MM.1S (cell line): ENCODE measurements around the gene C1orf56.

ENCODE experiments used
- DNase-seq: peaks from one replicate; pipeline ENCODE4 v3.0.0-alpha.2; 2015
- H2AFZ ChIP-seq: fragments of 300-600 bp; sonication (generic); 2 replicates; pipeline ENCODE4 v1.6.0; 2016; ENCODE audit warnings: antibody characterized with exemption, low read length
- H3F3A ChIP-seq: fragments of 300-600 bp; sonication (generic); 2 replicates; pipeline ENCODE4 v1.6.1; 2016; ENCODE audit warnings: mild to moderate bottlenecking, antibody characterized with exemption, low read length, moderate library complexity, mixed read lengths; ENCODE audit not compliant: insufficient read depth
- H3K27ac ChIP-seq: fragments of 300-600 bp; sonication (generic); 2 replicates; pipeline ENCODE4 v1.5.1; 2016; ENCODE audit warnings: mild to moderate bottlenecking, low read length
- H3K27me3 ChIP-seq: fragments of 300-600 bp; sonication (generic); replicated peaks from 2 replicates; pipeline ENCODE4 v1.6.0; 2016; ENCODE audit warnings: low read length; ENCODE audit not compliant: insufficient read depth
- H3K36me3 ChIP-seq: fragments of 300-600 bp; sonication (generic); replicated peaks from 2 replicates; pipeline ENCODE4 v1.6.1; 2016; ENCODE audit warnings: mild to moderate bottlenecking, low read length, mixed read lengths; ENCODE audit not compliant: insufficient read depth
- H3K4me1 ChIP-seq: fragments of 300-600 bp; sonication (generic); 2 replicates; pipeline ENCODE4 v1.6.1; 2016; ENCODE audit warnings: low read length, mixed read lengths
- H3K4me2 ChIP-seq: fragments of 300-600 bp; sonication (generic); 2 replicates; pipeline ENCODE4 v1.6.0; 2016; ENCODE audit warnings: low read depth, low read length
- H3K4me3 ChIP-seq: fragments of 300-600 bp; sonication (generic); 2 replicates; pipeline ENCODE4 v1.5.1; 2016; ENCODE audit warnings: low read length, mixed read lengths
- H3K79me2 ChIP-seq: fragments of 300-600 bp; sonication (generic); 2 replicates; pipeline ENCODE4 v1.6.1; 2016; ENCODE audit warnings: mixed run types, low read length, mixed read lengths
- H3K9ac ChIP-seq: fragments of 300-600 bp; sonication (generic); 2 replicates; pipeline ENCODE4 v1.6.1; 2016; ENCODE audit warnings: low read length, mixed read lengths
- H3K9me2 ChIP-seq: fragments of 300-600 bp; sonication (generic); replicated peaks from 2 replicates; pipeline ENCODE4 v1.6.1; 2016; ENCODE audit warnings: mild to moderate bottlenecking, low read length, mixed read lengths; ENCODE audit not compliant: insufficient read depth
- H3K9me3 ChIP-seq: fragments of 300-600 bp; sonication (generic); replicated peaks from 2 replicates; pipeline ENCODE4 v1.6.1; 2016; ENCODE audit warnings: mild to moderate bottlenecking, low read length, mixed read lengths; ENCODE audit not compliant: insufficient read depth
- H4K20me1 ChIP-seq: fragments of 300-600 bp; sonication (generic); 2 replicates; pipeline ENCODE4 v1.6.1; 2016; ENCODE audit warnings: mild to moderate bottlenecking, low read length, moderate library complexity, mixed read lengths; ENCODE audit not compliant: insufficient read depth
- EZH2 ChIP-seq: fragments of 300-600 bp; sonication (generic); optimal IDR thresholded peaks from 2 replicates; pipeline ENCODE3; 2017; ENCODE audit warnings: low read depth, mild to moderate bottlenecking, antibody characterized with exemption, low read length, mixed read lengths
- EZH2phosphoT487 ChIP-seq: fragments of 300-600 bp; sonication (generic); IDR thresholded peaks from 2 replicates; pipeline ENCODE4 v1.6.1; 2018; ENCODE audit warnings: antibody characterized with exemption, low read length
- TF ChIP-seq, protein P1 (sequence below): fragments of 300-600 bp; sonication (generic); IDR thresholded peaks from 2 replicates; pipeline ENCODE4 v1.5.1; 2016; ENCODE audit warnings: antibody characterized with exemption, low read length, mixed read lengths

Gene C1orf56

DNA sequence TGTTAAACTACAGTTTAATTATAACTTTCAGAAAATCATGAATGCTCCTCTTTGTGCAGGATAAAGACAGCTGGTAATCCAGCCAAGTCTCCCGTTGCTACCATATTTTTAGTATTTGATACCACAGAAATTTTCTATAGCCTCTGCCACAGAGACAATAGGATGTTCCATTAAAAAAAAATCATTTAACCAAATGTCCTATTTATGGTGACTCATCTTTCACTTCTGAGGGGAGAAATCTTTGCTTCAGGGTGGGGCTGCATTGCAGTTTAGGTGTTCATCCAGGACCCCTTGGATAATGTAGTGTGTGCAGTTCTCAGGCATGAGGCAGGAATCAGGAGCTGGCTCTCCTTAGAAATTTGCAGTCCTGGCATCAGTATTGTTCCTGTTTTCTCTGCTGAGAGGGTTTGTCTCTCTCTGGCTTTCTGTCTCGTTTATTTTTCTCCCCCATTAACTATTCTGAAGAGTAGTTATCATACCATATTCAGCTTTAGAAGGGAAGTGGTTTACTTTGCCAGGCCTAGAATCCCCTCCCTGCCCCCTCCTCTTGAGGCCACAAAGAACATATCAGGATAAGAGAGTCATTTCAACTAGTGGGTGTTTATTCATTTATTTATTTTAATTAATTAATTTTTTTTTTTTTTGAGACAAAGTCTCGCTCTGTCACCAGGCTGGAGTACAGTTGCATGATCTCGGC, 36.2 kb upstream of the C1orf56 start:
- peaks cover 16% of the 10 kb centered on the region; the same call in 1 of the 2 replicates for H3K79me2 ChIP-seq
- no peaks in the 10 kb centered on the region for H3K9me3 ChIP-seq
- no peak overlapping the region for H3K4me2 ChIP-seq
- H3K36me3 ChIP-seq, result no peaks in the 10 kb centered on the region
- peaks cover 15% of the 10 kb centered on the region for H3K4me1 ChIP-seq
- no peaks in the 10 kb centered on the region for H3K9me2 ChIP-seq
- no peak overlapping the region for H3K4me3 ChIP-seq
- DNase-seq, result no peak
- H2AFZ ChIP-seq, result no peak overlapping the region
- no peaks in the 10 kb centered on the region for H4K20me1 ChIP-seq
- H3K9ac ChIP-seq, result no peak overlapping the region
- no peak overlapping the region for H3K27ac ChIP-seq
- peaks cover 16% of the 10 kb centered on the region for H3F3A ChIP-seq
- no peaks in the 10 kb centered on the region for H3K27me3 ChIP-seq
- TF ChIP-seq, protein P1, sequence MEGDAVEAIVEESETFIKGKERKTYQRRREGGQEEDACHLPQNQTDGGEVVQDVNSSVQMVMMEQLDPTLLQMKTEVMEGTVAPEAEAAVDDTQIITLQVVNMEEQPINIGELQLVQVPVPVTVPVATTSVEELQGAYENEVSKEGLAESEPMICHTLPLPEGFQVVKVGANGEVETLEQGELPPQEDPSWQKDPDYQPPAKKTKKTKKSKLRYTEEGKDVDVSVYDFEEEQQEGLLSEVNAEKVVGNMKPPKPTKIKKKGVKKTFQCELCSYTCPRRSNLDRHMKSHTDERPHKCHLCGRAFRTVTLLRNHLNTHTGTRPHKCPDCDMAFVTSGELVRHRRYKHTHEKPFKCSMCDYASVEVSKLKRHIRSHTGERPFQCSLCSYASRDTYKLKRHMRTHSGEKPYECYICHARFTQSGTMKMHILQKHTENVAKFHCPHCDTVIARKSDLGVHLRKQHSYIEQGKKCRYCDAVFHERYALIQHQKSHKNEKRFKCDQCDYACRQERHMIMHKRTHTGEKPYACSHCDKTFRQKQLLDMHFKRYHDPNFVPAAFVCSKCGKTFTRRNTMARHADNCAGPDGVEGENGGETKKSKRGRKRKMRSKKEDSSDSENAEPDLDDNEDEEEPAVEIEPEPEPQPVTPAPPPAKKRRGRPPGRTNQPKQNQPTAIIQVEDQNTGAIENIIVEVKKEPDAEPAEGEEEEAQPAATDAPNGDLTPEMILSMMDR, result no peak
- TF ChIP-seq EZH2phosphoT487, result no peak
- no peak for TF ChIP-seq EZH2

DNA sequence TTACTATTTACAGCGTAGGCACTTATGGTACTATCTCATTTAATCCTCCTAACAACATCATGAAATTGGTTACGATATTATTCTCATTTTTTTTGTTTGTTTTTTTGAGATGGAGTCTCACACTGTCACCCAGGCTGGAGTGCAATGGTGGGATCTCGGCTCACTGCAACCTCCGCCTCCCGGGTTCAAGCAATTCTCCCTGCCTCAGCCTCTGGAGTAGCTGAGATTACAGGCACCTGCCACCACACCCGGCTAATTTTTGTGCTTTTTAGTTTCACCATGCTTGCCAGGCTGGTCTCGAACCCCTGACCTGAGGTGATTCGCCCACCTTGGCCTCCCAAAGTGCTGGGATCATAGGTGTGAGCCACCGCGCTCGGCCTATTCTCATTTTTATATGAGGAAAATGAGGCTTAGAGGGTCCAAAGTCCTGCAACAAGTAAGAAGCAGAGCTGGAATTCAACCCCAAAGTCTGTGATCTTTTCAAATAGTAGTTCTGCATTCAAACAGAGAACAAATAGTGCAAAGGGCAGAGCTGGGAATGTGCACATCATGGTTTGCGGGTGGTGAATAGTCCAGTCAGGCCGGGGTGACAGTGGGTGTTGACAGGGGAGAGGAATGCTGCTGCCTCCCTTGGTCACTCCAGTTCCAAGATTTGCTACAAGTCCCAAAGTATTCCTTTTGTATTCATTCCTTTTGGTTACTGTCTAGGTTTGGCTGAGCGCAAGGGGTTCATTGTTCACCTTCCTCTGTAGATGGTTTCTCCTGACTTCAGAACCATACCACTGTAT, 34.7 kb upstream of the C1orf56 start:
- no peak overlapping the region for H3K4me2 ChIP-seq
- H3K4me1 ChIP-seq, result peaks cover 9% of the 10 kb centered on the region
- no peak for DNase-seq

DNA sequence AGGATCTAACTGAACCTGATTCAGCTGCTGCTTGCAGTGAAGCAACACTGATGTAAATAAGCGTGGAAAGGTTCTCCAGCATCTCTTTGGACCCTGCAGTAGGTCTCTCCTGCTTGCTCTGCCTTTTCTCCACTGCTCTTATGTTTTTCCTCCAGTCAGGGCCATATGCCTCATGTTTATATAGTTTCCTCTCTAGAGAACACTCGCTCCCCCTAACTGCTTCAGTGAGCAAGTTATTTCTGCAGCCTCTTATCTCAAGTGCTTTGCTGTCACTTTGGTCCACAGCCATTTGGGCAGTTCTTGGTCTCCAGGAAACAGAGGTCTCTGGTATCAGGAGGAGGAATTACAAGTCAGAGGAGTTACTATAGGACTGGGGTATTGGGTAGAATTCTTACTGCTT, 34.0 kb upstream of the C1orf56 start:
- H3K27me3 ChIP-seq, result no peaks in the 10 kb centered on the region
- peaks cover 15% of the 10 kb centered on the region; the same call in 1 of the 2 replicates for H3K79me2 ChIP-seq
- peaks cover 8% of the 10 kb centered on the region for H3K4me1 ChIP-seq
- H3F3A ChIP-seq, result no peaks in the 10 kb centered on the region
- no peak for DNase-seq
- H3K4me3 ChIP-seq, result no peak overlapping the region
- H3K36me3 ChIP-seq, result no peaks in the 10 kb centered on the region
- H3K9me2 ChIP-seq, result no peaks in the 10 kb centered on the region
- no peaks in the 10 kb centered on the region for H3K9me3 ChIP-seq
- no peak overlapping the region for H3K4me2 ChIP-seq
- TF ChIP-seq EZH2 (no peak), EZH2phosphoT487 (no peak)
- TF ChIP-seq, protein P1, result no peak
- H2AFZ ChIP-seq, result no peak overlapping the region
- H4K20me1 ChIP-seq, result no peaks in the 10 kb centered on the region
- no peak overlapping the region for H3K9ac ChIP-seq
- no peak overlapping the region for H3K27ac ChIP-seq

More for the DNA sequence above, 34.7 kb upstream of the C1orf56 start:
- Histone ChIP-seq H4K20me1 (no peaks in the 10 kb centered on the region), H3K9me3 (no peaks in the 10 kb centered on the region), H3K27me3 (no peaks in the 10 kb centered on the region), H2AFZ (no peak overlapping the region), H3K27ac (no peak overlapping the region), H3K4me3 (no peak overlapping the region), H3K9me2 (no peaks in the 10 kb centered on the region), H3F3A (peaks cover 2% of the 10 kb centered on the region), H3K9ac (no peak overlapping the region), H3K36me3 (no peaks in the 10 kb centered on the region), H3K79me2 (peaks cover 16% of the 10 kb centered on the region; the same call in 1 of the 2 replicates)
- TF ChIP-seq EZH2phosphoT487 (no peak), EZH2 (no peak)
- TF ChIP-seq, protein P1, result no peak
